Measurements from ENCODE around the gene CMTM3. TPM values are rescaled to one million over a fixed set of nuclear protein-coding genes. Genes with fewer than 3 reads are reported as not detected.

The CMTM3 gene
- polyA plus RNA-seq, 1 donor (not counting 4 experiments of a cell fraction or from before 2014, with no cell fraction given) = 15.7 TPM

DNA sequence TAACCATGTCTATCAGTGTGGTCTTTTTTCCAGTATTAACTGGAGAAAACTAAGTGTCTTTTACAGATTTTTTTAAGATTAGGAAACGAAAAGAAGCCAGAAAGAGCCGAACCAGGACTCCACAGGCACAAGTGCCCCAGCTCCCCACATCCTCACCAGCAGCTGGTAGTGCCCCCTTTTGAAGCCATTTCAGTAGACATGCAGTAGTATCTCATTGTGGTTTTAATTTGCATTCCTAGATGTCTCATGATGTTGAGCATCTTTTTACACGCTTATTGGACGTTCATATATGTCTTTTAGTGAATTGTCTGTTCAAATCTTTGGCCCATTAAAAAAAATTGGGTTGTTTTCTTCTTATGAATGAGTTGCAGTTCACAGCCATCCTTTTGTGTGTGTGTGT is 4.8 kb upstream of the CMTM3 start:
- Histone ChIP-seq H3K9me1 (ENCODE audit: control insufficient read depth, extremely low read depth, insufficient read depth, low read length) (no peaks in the 10 kb centered on the region), H3K4me2 (ENCODE audit: control insufficient read depth, extremely low read depth, insufficient read depth, low read depth, low read length) (no peak overlapping the region), H4K20me1 (ENCODE audit: control insufficient read depth, extremely low read depth, insufficient read depth, low read length) (no peaks in the 10 kb centered on the region), H3K4me3 (ENCODE audit: control insufficient read depth in 2 of 3, extremely low read depth in 1 of 3, insufficient read depth in 2 of 3, low read depth in 1 of 3, low read length in 3 of 3) (no peak overlapping the region), H3K79me2 (ENCODE audit: control insufficient read depth, insufficient read depth, low read length) (no peaks in the 10 kb centered on the region), H3K4me1 (ENCODE audit: control insufficient read depth, extremely low read depth, insufficient read depth, low read length) (peaks cover 4% of the 10 kb centered on the region), H3K9ac (ENCODE audit: control insufficient read depth, extremely low read depth, insufficient read depth, low read length) (no peak overlapping the region), H3K27ac (ENCODE audit: control insufficient read depth, insufficient read depth, low read length) (no peak overlapping the region), H2AFZ (ENCODE audit: control insufficient read depth, low read length) (no peak overlapping the region), H3K9me3 (ENCODE audit: control insufficient read depth, low read depth, low read length) (peaks cover 2% of the 10 kb centered on the region), H3K27me3 (ENCODE audit: control insufficient read depth, extremely low read depth, insufficient read depth, low read length) (no peaks in the 10 kb centered on the region), H3K36me3 (ENCODE audit: control insufficient read depth in 2 of 2, extremely low read depth in 1 of 2, insufficient read depth in 2 of 2, low read length in 2 of 2) (no peaks in the 10 kb centered on the region)
- FAIRE-seq (no peak), DNase-seq (ENCODE audit: low read depth, low spot score) (no peak)
- dilution Hi-C loops (cut with MboI; ENCODE audit: extremely low pct_ligation_motif_present, low sequenced_read_pairs) = no loop called here
- TF ChIP-seq CTCF (optimal IDR thresholded peaks at IDR 0.05 in 1 of 3, IDR thresholded peaks at IDR 0.05 in 1 of 3, conservative IDR thresholded peaks at IDR 0.05 in 1 of 3; ENCODE audit: extremely low read depth in 1 of 3, insufficient read depth in 2 of 3, low read length in 3 of 3) (no peak), EZH2 (IDR thresholded peaks at IDR 0.05; ENCODE audit: low read length) (no peak)

GRCh38 chr16:66600477-66600876 is 4.0 kb upstream of the CMTM3 start:
- DNase-seq (ENCODE audit: low read depth, low spot score) (no peak), FAIRE-seq (no peak)
- no peaks in the 10 kb centered on the region for H3K27me3 ChIP-seq (ENCODE audit: control insufficient read depth, extremely low read depth, insufficient read depth, low read length)
- H3K27ac ChIP-seq (ENCODE audit: control insufficient read depth, insufficient read depth, low read length) = no peak overlapping the region
- no peak overlapping the region for H3K4me3 ChIP-seq (ENCODE audit: control insufficient read depth in 2 of 3, extremely low read depth in 1 of 3, insufficient read depth in 2 of 3, low read depth in 1 of 3, low read length in 3 of 3)
- H3K36me3 ChIP-seq (ENCODE audit: control insufficient read depth in 2 of 2, extremely low read depth in 1 of 2, insufficient read depth in 2 of 2, low read length in 2 of 2) = no peaks in the 10 kb centered on the region
- dilution Hi-C loops (cut with MboI; ENCODE audit: extremely low pct_ligation_motif_present, low sequenced_read_pairs) = no loop called here
- H3K4me2 ChIP-seq (ENCODE audit: control insufficient read depth, extremely low read depth, insufficient read depth, low read depth, low read length) = no peak overlapping the region
- TF ChIP-seq CTCF (optimal IDR thresholded peaks at IDR 0.05 in 1 of 3, IDR thresholded peaks at IDR 0.05 in 1 of 3, conservative IDR thresholded peaks at IDR 0.05 in 1 of 3; ENCODE audit: extremely low read depth in 1 of 3, insufficient read depth in 2 of 3, low read length in 3 of 3) (no peak), EZH2 (IDR thresholded peaks at IDR 0.05; ENCODE audit: low read length) (no peak)
- no peak overlapping the region for H2AFZ ChIP-seq (ENCODE audit: control insufficient read depth, low read length)
- H3K79me2 ChIP-seq (ENCODE audit: control insufficient read depth, insufficient read depth, low read length) = no peaks in the 10 kb centered on the region
- no peak overlapping the region for H3K9ac ChIP-seq (ENCODE audit: control insufficient read depth, extremely low read depth, insufficient read depth, low read length)
- H3K9me3 ChIP-seq (ENCODE audit: control insufficient read depth, low read depth, low read length) = peaks cover 2% of the 10 kb centered on the region
- peaks cover 4% of the 10 kb centered on the region for H3K4me1 ChIP-seq (ENCODE audit: control insufficient read depth, extremely low read depth, insufficient read depth, low read length)
- H3K9me1 ChIP-seq (ENCODE audit: control insufficient read depth, extremely low read depth, insufficient read depth, low read length) = no peaks in the 10 kb centered on the region
- H4K20me1 ChIP-seq (ENCODE audit: control insufficient read depth, extremely low read depth, insufficient read depth, low read length) = no peaks in the 10 kb centered on the region
